H9 (cell line): ENCODE measurements around the gene SLC2A8. TPM values are rescaled to one million over a fixed set of nuclear protein-coding genes. Genes with fewer than 3 reads are reported as not detected.
A peak's percentile ranks its signal among the peaks of the same experiment; 100 is the strongest.

Source experiments
- DNase-seq: peaks from one replicate; pipeline ENCODE4 v3.0.0-alpha.2; 2017
- H2AFZ ChIP-seq: one replicate; pipeline ENCODE4 v1.6.1; 2013; ENCODE audit warnings: mild to moderate bottlenecking, low read length, control low read depth, moderate library complexity
- H2AK5ac ChIP-seq: 2 replicates; pipeline ENCODE4 v1.6.1; 2013; ENCODE audit warnings: low read length, control low read depth, mixed read lengths; ENCODE audit not compliant: insufficient read length
- H2BK120ac ChIP-seq: one replicate; pipeline ENCODE4 v1.6.1; 2013; ENCODE audit warnings: low read depth, mild to moderate bottlenecking, low read length, control low read depth, inconsistent platforms; ENCODE audit not compliant: poor library complexity, severe bottlenecking
- H2BK12ac ChIP-seq: 2 replicates; pipeline ENCODE4 v1.6.1; 2013; ENCODE audit warnings: low read length, control low read depth, mixed read lengths, low read depth; ENCODE audit not compliant: insufficient read length
- H2BK15ac ChIP-seq: 2 replicates; pipeline ENCODE4 v1.6.1; 2013; ENCODE audit warnings: low read depth, low read length, control low read depth
- H2BK20ac ChIP-seq: one replicate; pipeline ENCODE4 v1.6.1; 2013; ENCODE audit warnings: low read depth, mild to moderate bottlenecking, low read length, control low read depth, inconsistent platforms; ENCODE audit not compliant: poor library complexity, severe bottlenecking
- H2BK5ac ChIP-seq: 2 replicates; pipeline ENCODE4 v1.6.1; 2013; ENCODE audit warnings: low read length, control low read depth, mixed read lengths; ENCODE audit not compliant: insufficient read length
- H3K14ac ChIP-seq: 2 replicates; pipeline ENCODE4 v1.6.1; 2013; ENCODE audit warnings: low read length, control low read depth; ENCODE audit not compliant: insufficient read depth
- H3K18ac ChIP-seq: 2 replicates; pipeline ENCODE4 v1.6.1; 2013; ENCODE audit warnings: low read depth, mild to moderate bottlenecking, mixed read lengths, low read length, control low read depth; ENCODE audit not compliant: insufficient read length
- H3K23ac ChIP-seq: 2 replicates; pipeline ENCODE4 v1.6.1; 2013; ENCODE audit warnings: low read length, control low read depth, mixed read lengths, low read depth; ENCODE audit not compliant: insufficient read length
- H3K23me2 ChIP-seq: 2 replicates; pipeline ENCODE4 v1.6.1; 2013; ENCODE audit warnings: low read depth, mild to moderate bottlenecking, mixed read lengths, low read length, control low read depth; ENCODE audit not compliant: insufficient read length, poor library complexity, severe bottlenecking
- H3K27ac ChIP-seq: 2 replicates; pipeline ENCODE4 v1.5.1; 2013; ENCODE audit warnings: low read length, control low read depth, mixed read lengths, low read depth; ENCODE audit not compliant: insufficient read length
- H3K27me3 ChIP-seq: 2 replicates; pipeline ENCODE4 v1.6.1; 2013; ENCODE audit warnings: low read length, control low read depth, inconsistent platforms; ENCODE audit not compliant: insufficient read depth
- H3K4ac ChIP-seq: 2 replicates; pipeline ENCODE4 v1.6.1; 2013; ENCODE audit warnings: low read depth, mild to moderate bottlenecking, control low read depth, inconsistent platforms, low read length, moderate library complexity
- H3K4me1 ChIP-seq: 2 replicates; pipeline ENCODE4 v1.6.1; 2013; ENCODE audit warnings: low read length, control low read depth, inconsistent platforms; ENCODE audit not compliant: insufficient read depth
- H3K4me2 ChIP-seq: 2 replicates; pipeline ENCODE4 v1.6.1; 2013; ENCODE audit warnings: low read length, control low read depth, mixed read lengths; ENCODE audit not compliant: insufficient read length, insufficient read depth
- H3K56ac ChIP-seq: 2 replicates; pipeline ENCODE4 v1.6.1; 2013; ENCODE audit warnings: low read depth, mild to moderate bottlenecking, mixed read lengths, low read length, control low read depth; ENCODE audit not compliant: insufficient read length
- H3K79me1 ChIP-seq: 2 replicates; pipeline ENCODE4 v1.6.1; 2013; ENCODE audit warnings: low read depth, mild to moderate bottlenecking, moderate library complexity, low read length, control low read depth, inconsistent platforms; ENCODE audit not compliant: insufficient read depth, poor library complexity, severe bottlenecking
- H3K79me2 ChIP-seq: 2 replicates; pipeline ENCODE4 v1.6.1; 2013; ENCODE audit warnings: low read length, control low read depth, inconsistent platforms; ENCODE audit not compliant: insufficient read depth
- H3K9ac ChIP-seq: 2 replicates; pipeline ENCODE4 v1.6.1; 2013; ENCODE audit warnings: low read length, control low read depth, mixed read lengths; ENCODE audit not compliant: insufficient read length; ENCODE audit errors: extremely low read depth
- H3K9me3 ChIP-seq: one replicate; pipeline ENCODE4 v1.6.1; 2013; ENCODE audit warnings: low read depth, low read length, inconsistent platforms; ENCODE audit not compliant: control insufficient read depth
- H3T11ph ChIP-seq: one replicate; pipeline ENCODE4 v1.6.1; 2013; ENCODE audit warnings: mild to moderate bottlenecking, low read length, control low read depth, inconsistent platforms
- H4K20me1 ChIP-seq: one replicate; pipeline ENCODE4 v1.6.1; 2013; ENCODE audit not compliant: control insufficient read depth, insufficient read length, insufficient read depth
- H4K5ac ChIP-seq: 2 replicates; pipeline ENCODE4 v1.6.1; 2013; ENCODE audit warnings: low read depth, mild to moderate bottlenecking, mixed read lengths, low read length, control low read depth; ENCODE audit not compliant: insufficient read length
- H4K8ac ChIP-seq: replicated peaks from 2 replicates; pipeline ENCODE4 v1.6.1; 2013; ENCODE audit warnings: low read length, control low read depth, mixed read lengths, low read depth; ENCODE audit not compliant: insufficient read length
- H4K91ac ChIP-seq: 2 replicates; pipeline ENCODE4 v1.6.1; 2013; ENCODE audit warnings: low read depth, mild to moderate bottlenecking, moderate library complexity, mixed read lengths, low read length, control low read depth; ENCODE audit not compliant: insufficient read length
- H3K27ac Mint-ChIP-seq, 3 experiments: 2 replicates in 2 of 3; 3 replicates in 1 of 3; pipeline ENCODE4 v1.8.0; 2020 to 2021; ENCODE audit warnings: mixed read lengths in 3 of 3, mild to moderate bottlenecking in 1 of 3, moderate library complexity in 1 of 3
- H3K27me3 Mint-ChIP-seq: 2 replicates; pipeline ENCODE4 v1.8.0; 2021; ENCODE audit warnings: low read depth, mild to moderate bottlenecking, moderate library complexity, mixed read lengths
- H3K36me3 Mint-ChIP-seq, 3 experiments: 2 replicates in 2 of 3; 3 replicates in 1 of 3; pipeline ENCODE4 v1.8.0; 2020 to 2021; ENCODE audit warnings: low read depth in 3 of 3, mixed read lengths in 3 of 3; ENCODE audit not compliant: insufficient read depth in 1 of 3
- H3K4me1 Mint-ChIP-seq, 2 experiments: 2 replicates each; pipeline ENCODE4 v1.8.0; 2020; ENCODE audit warnings: mixed read lengths in 2 of 2
- H3K4me3 Mint-ChIP-seq, 2 experiments: 2 replicates in 1 of 2; 3 replicates in 1 of 2; pipeline ENCODE4 v1.8.0; 2020 to 2021; ENCODE audit warnings: mild to moderate bottlenecking in 2 of 2, mixed read lengths in 2 of 2, moderate library complexity in 1 of 2
- H3K9me3 Mint-ChIP-seq, 2 experiments: 2 replicates in 1 of 2; 3 replicates in 1 of 2; pipeline ENCODE4 v1.8.0; 2020; ENCODE audit warnings: mild to moderate bottlenecking in 2 of 2, mixed read lengths in 2 of 2, moderate library complexity in 1 of 2
- WGBS: extraction: QIAGEN DNeasy Blood & Tissue Kit; methylation state at CpG from one replicate; pipeline ENCODE4 v1.1.7; 2013; ENCODE audit warnings: missing lambda C conversion rate, low lambda C conversion rate, mixed read lengths; ENCODE audit not compliant: insufficient read length; ENCODE audit errors: extremely low coverage; 5-methylcytosine and 5-hydroxymethylcytosine counted together
- long read RNA-seq: library from polyadenylated mRNA; unstranded; transcript quantifications from one replicate; pipeline ENCODE4 v2.0.0, GENCODE V29; 2020
- total RNA-seq: library from RNA; stranded (reverse); gene quantifications from 2 replicates; pipeline ENCODE4 v1.2.1, GENCODE V29; 2021
- TF ChIP-seq, protein P1 (sequence below): fragments of 200-600 bp; sonication (generic); conservative IDR thresholded peaks from 3 replicates; pipeline ENCODE4 v1.8.0; 2021; ENCODE audit warnings: antibody characterized with exemption, mild to moderate bottlenecking

The SLC2A8 gene
- total RNA-seq, result 38.3 and 38.4 TPM in 2 replicates
- long read RNA-seq, transcript SLC2A8-215 (8 exons, 1,763 nt), result minor isoform, 14 of 197 reads
- long read RNA-seq, transcript SLC2A8-203 (10 exons, 2,172 nt), result major isoform, 68 of 197 reads
- long read RNA-seq, transcript SLC2A8-201 (7 exons, 914 nt), result minor isoform, 13 of 197 reads
- long read RNA-seq, partial matches to known transcripts, result 12 of 197 reads
- long read RNA-seq, other reads (novel, unspliced or antisense), result 87 of 197 reads

GRCh38 chr9:127396808-127397645 lies at the start of gene SLC2A8:
SLC2A8 (plus strand) TSS chr9:127397169; CDS start chr9:127397231, 62 bp downstream.
- H3T11ph ChIP-seq, result no peak within 1 kb of the TSS
- Mint-ChIP-seq H3K9me3 (no peaks in the 10 kb centered on the region), H3K4me1 (peaks cover 17 to 28% of the 10 kb centered on the region in 2 experiments), H3K27me3 (peaks cover 11% of the 10 kb centered on the region), H3K4me3 (peak within 1 kb of the TSS; percentile 73 to 87), H3K36me3 (peaks cover 1 to 12% (median 7%) of the 10 kb centered on the region in 3 experiments; a peak in 5 of 7 replicates), H3K27ac (peak within 1 kb of the TSS; percentile 63 to 93 (median 92); a peak in 5 of 7 replicates)
- no peak within 1 kb of the TSS for H4K8ac ChIP-seq
- no peak within 1 kb of the TSS for H3K56ac ChIP-seq
- no peak within 1 kb of the TSS for H2BK12ac ChIP-seq
- no peak within 1 kb of the TSS for H4K91ac ChIP-seq
- no peak within 1 kb of the TSS for H2AK5ac ChIP-seq
- H3K79me2 ChIP-seq, result no peaks in the 10 kb centered on the region
- H2BK15ac ChIP-seq, result no peak within 1 kb of the TSS; the same call in 1 of the 2 replicates
- peak within 1 kb of the TSS; percentile 42 for H3K9ac ChIP-seq
- H3K4me2 ChIP-seq, result peak within 1 kb of the TSS; percentile 78
- peaks cover 11% of the 10 kb centered on the region for H3K23me2 ChIP-seq
- H3K27ac ChIP-seq, result no peak within 1 kb of the TSS
- no peaks in the 10 kb centered on the region for H3K79me1 ChIP-seq
- H2BK20ac ChIP-seq, result no peak within 1 kb of the TSS
- H3K27me3 ChIP-seq, result no peaks in the 10 kb centered on the region
- no peak within 1 kb of the TSS for H2BK120ac ChIP-seq
- peak within 1 kb of the TSS; percentile 41 for H3K18ac ChIP-seq
- H4K5ac ChIP-seq, result no peak within 1 kb of the TSS
- H3K4ac ChIP-seq, result no peak within 1 kb of the TSS
- H2AFZ ChIP-seq, result no peak within 1 kb of the TSS
- no peaks in the 10 kb centered on the region for H4K20me1 ChIP-seq
- no CpG with 5 or more reads among the region's 87 CpGs for WGBS
- no peak within 1 kb of the TSS for H2BK5ac ChIP-seq
- TF ChIP-seq, protein P1, sequence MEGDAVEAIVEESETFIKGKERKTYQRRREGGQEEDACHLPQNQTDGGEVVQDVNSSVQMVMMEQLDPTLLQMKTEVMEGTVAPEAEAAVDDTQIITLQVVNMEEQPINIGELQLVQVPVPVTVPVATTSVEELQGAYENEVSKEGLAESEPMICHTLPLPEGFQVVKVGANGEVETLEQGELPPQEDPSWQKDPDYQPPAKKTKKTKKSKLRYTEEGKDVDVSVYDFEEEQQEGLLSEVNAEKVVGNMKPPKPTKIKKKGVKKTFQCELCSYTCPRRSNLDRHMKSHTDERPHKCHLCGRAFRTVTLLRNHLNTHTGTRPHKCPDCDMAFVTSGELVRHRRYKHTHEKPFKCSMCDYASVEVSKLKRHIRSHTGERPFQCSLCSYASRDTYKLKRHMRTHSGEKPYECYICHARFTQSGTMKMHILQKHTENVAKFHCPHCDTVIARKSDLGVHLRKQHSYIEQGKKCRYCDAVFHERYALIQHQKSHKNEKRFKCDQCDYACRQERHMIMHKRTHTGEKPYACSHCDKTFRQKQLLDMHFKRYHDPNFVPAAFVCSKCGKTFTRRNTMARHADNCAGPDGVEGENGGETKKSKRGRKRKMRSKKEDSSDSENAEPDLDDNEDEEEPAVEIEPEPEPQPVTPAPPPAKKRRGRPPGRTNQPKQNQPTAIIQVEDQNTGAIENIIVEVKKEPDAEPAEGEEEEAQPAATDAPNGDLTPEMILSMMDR, result peak; percentile 31; the same call in 1 of the 3 replicates
- H3K23ac ChIP-seq, result no peak within 1 kb of the TSS
- H3K4me1 ChIP-seq, result no peaks in the 10 kb centered on the region
- H3K9me3 ChIP-seq, result no peaks in the 10 kb centered on the region
- peak within 1 kb of the TSS; percentile 28; the same call in 1 of the 2 replicates for H3K14ac ChIP-seq
- peak; percentile 100 for DNase-seq
